ENCODE results near the gene MAP2K2. TPM values are rescaled to one million over a fixed set of nuclear protein-coding genes. Genes with fewer than 3 reads are reported as not detected.
A peak's percentile ranks its signal among the peaks of the same experiment; 100 is the strongest.

Gene MAP2K2
- total and polyA plus RNA-seq, 9 of the 15 experiments (the other 6 are each of a cell fraction or from before 2014, with no cell fraction given): 1.0 to 151 (median 58.3) TPM

DNA sequence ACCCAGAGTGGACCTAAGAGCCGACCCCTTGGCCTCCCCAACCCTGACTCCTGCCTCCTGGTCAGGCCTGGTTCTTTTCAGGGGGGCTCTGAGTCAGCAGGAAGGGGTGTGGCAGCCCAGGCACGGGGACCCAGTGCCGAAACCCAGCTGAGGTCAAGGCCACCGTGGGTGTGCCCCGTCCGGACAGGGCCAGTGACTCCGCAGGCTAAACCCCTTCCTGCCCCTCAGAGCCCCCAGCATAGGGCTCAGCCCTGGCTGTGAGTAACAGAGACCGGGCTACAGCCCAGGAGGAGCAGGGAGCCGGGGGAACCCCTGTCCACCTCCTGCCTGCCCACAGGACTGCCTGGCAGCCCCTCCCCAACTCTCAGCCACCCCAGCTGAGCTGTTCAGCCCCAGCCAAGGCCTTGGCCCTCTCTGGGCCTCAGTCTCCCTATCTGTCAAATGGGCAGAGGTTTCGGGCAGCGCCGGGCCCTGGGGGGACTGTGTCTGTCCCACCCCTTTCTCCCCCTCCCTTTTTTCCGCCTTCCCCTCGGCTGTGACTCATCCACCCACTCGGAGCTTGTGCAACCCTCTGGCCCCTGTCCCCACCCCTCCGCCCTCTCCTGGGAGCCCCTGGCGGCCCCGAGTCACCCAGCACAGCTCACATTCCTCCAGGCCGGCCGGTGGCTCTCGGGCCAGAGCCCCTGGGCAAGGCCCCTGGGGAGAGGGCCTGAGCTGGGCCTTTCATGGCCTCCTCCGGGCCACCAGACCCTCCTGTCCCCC lies 65.8 kb downstream of the MAP2K2 start (continued):
- TF ChIP-seq CBX1 (IDR thresholded peaks at IDR 0.05; ENCODE audit: low read depth) (peak; percentile 98), TBL1XR1 (IDR thresholded peaks at IDR 0.05; ENCODE audit: low read length in 2 of 2) (no peak), BRD4 (IDR thresholded peaks at IDR 0.05) (no peak), RBM25 (IDR thresholded peaks at IDR 0.05; ENCODE audit: low read depth, low read length, severe bottlenecking) (peak; percentile 84), CC2D1A (IDR thresholded peaks at IDR 0.05) (no peak), KHSRP (IDR thresholded peaks at IDR 0.05) (no peak), HSF4 (CRISPR knock-in tag; IDR thresholded peaks at IDR 0.05; ENCODE audit: borderline replicate concordance) (no peak), TEAD4 (IDR thresholded peaks at IDR 0.05; ENCODE audit: low read length) (peak; percentile 35), TEAD4 (CRISPR knock-in tag; IDR thresholded peaks at IDR 0.05; ENCODE audit: borderline replicate concordance) (no peak), HMGN3 (IDR thresholded peaks at IDR 0.05; ENCODE audit: borderline replicate concordance, extremely low read depth, insufficient read length, low read depth, low read length) (no peak), ZNF766 (CRISPR knock-in tag; conservative IDR thresholded peaks at IDR 0.05) (0 out of 2 replicates have a peak, but pooled peaks have one; percentile 38), NR2C2 (CRISPR knock-in tag; IDR thresholded peaks at IDR 0.05) (0 out of 2 replicates have a peak, but pooled peaks have one; percentile 21), NR2C2 (tag; IDR thresholded peaks at IDR 0.05) (no peak), ARHGAP35 (IDR thresholded peaks at IDR 0.05; ENCODE audit: partially characterized antibody) (no peak), MAFF (IDR thresholded peaks at IDR 0.05; ENCODE audit: low read length) (no peak), RBM15 (IDR thresholded peaks at IDR 0.05; ENCODE audit: insufficient read depth, low read length) (no peak), ADNP (tag; IDR thresholded peaks at IDR 0.05) (peak; percentile 98), DACH1 (IDR thresholded peaks at IDR 0.05; ENCODE audit: partially characterized antibody) (no peak), ETV6 (IDR thresholded peaks at IDR 0.05; ENCODE audit: borderline replicate concordance in 1 of 2, low read depth in 2 of 2, low read length in 1 of 2) (no peak), ETV6 (CRISPR knock-in tag; IDR thresholded peaks at IDR 0.05; ENCODE audit: borderline replicate concordance) (no peak), BRCA1 (IDR thresholded peaks at IDR 0.05) (no peak), BRCA1 (CRISPR knock-in tag; IDR thresholded peaks at IDR 0.05) (no peak), YY1 (IDR thresholded peaks at IDR 0.05; ENCODE audit: borderline replicate concordance in 1 of 3, control insufficient read depth in 1 of 3, extremely low read depth in 1 of 3, insufficient read depth in 3 of 3, insufficient read length in 1 of 3, insufficient replicate concordance in 2 of 3, low read depth in 1 of 3, low read length in 2 of 3) (no peak), ZNF717 (CRISPR knock-in tag; IDR thresholded peaks at IDR 0.05) (no peak)
- TF ChIP-seq, protein P1, sequence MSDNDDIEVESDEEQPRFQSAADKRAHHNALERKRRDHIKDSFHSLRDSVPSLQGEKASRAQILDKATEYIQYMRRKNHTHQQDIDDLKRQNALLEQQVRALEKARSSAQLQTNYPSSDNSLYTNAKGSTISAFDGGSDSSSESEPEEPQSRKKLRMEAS (CRISPR knock-in tag; IDR thresholded peaks at IDR 0.05): no peak
- TF ChIP-seq, protein P2, sequence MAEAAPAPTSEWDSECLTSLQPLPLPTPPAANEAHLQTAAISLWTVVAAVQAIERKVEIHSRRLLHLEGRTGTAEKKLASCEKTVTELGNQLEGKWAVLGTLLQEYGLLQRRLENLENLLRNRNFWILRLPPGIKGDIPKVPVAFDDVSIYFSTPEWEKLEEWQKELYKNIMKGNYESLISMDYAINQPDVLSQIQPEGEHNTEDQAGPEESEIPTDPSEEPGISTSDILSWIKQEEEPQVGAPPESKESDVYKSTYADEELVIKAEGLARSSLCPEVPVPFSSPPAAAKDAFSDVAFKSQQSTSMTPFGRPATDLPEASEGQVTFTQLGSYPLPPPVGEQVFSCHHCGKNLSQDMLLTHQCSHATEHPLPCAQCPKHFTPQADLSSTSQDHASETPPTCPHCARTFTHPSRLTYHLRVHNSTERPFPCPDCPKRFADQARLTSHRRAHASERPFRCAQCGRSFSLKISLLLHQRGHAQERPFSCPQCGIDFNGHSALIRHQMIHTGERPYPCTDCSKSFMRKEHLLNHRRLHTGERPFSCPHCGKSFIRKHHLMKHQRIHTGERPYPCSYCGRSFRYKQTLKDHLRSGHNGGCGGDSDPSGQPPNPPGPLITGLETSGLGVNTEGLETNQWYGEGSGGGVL (CRISPR knock-in tag; IDR thresholded peaks at IDR 0.05): no peak
- TF ChIP-seq, protein P3, sequence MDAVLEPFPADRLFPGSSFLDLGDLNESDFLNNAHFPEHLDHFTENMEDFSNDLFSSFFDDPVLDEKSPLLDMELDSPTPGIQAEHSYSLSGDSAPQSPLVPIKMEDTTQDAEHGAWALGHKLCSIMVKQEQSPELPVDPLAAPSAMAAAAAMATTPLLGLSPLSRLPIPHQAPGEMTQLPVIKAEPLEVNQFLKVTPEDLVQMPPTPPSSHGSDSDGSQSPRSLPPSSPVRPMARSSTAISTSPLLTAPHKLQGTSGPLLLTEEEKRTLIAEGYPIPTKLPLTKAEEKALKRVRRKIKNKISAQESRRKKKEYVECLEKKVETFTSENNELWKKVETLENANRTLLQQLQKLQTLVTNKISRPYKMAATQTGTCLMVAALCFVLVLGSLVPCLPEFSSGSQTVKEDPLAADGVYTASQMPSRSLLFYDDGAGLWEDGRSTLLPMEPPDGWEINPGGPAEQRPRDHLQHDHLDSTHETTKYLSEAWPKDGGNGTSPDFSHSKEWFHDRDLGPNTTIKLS (IDR thresholded peaks at IDR 0.05; ENCODE audit: borderline replicate concordance, low read depth): no peak
